Measurements from ENCODE around the gene PAK3. TPM values are rescaled to one million over a fixed set of nuclear protein-coding genes. Genes with fewer than 3 reads are reported as not detected.

Gene PAK3
- total RNA-seq, 1 donor = not detected

GRCh38 chrX:111257733-111258132 is 161.7 kb downstream of the PAK3 start:
- DNase-seq (ENCODE audit: low read depth in 2 of 3, low spot score in 2 of 3) = no peak

- no peak for DNase-seq (ENCODE audit: low read depth in 2 of 3, low spot score in 2 of 3)
Measured at GRCh38 chrX:111259559-111259958, 163.6 kb downstream of the PAK3 start.

GRCh38 chrX:111260451-111260850 is 164.5 kb downstream of the PAK3 start:
- no peak for DNase-seq (ENCODE audit: low read depth in 2 of 3, low spot score in 2 of 3)

- DNase-seq (ENCODE audit: low read depth in 2 of 3, low spot score in 2 of 3) = no peak
Measured at GRCh38 chrX:111262086-111262485, 166.1 kb downstream of the PAK3 start.

GRCh38 chrX:111264385-111264784 is 168.4 kb downstream of the PAK3 start:
- DNase-seq (ENCODE audit: low read depth in 2 of 3, low spot score in 2 of 3) = no peak

GRCh38 chrX:111265486-111265885 is 169.5 kb downstream of the PAK3 start:
- no peak for DNase-seq (ENCODE audit: low read depth in 2 of 3, low spot score in 2 of 3)

- DNase-seq (ENCODE audit: low read depth in 2 of 3, low spot score in 2 of 3) = no peak
Measured at GRCh38 chrX:111268506-111268905, 172.5 kb downstream of the PAK3 start.

GRCh38 chrX:111270339-111270738 is 174.3 kb downstream of the PAK3 start, which contains the start of gene CAPN6:
CAPN6 (minus strand) TSS chrX:111270483; CDS start chrX:111263936, 6,547 bp downstream.
- no peak for DNase-seq (ENCODE audit: low read depth in 2 of 3, low spot score in 2 of 3)

Small RNA genes within 50 kb of the gene (small RNA-seq; reads per million reads assigned to genes)
- not detected for gene FCF1P4

Other genes with a start within 250 kb of the PAK3 start
- gene CAPN6, start 174.3 kb downstream of the PAK3 start, total RNA-seq = under 0.01 TPM